Measurements from ENCODE around the gene AATK.
A peak's percentile ranks its signal among the peaks of the same experiment; 100 is the strongest.

The AATK gene

GRCh38 chr17:81176666-81177065 is 10.6 kb upstream of the AATK start:
- ATAC-seq = 0 out of 3 replicates have a peak, but pooled peaks have one; percentile 14
- TF ChIP-seq BACH2 (CRISPR knock-in tag; IDR thresholded peaks at IDR 0.05; ENCODE audit: borderline replicate concordance) (no peak), ZNF70 (CRISPR knock-in tag; IDR thresholded peaks at IDR 0.05) (no peak), ZNF8 (CRISPR knock-in tag; IDR thresholded peaks at IDR 0.05) (no peak), ISL1 (CRISPR knock-in tag; IDR thresholded peaks at IDR 0.05) (no peak), ZFP3 (CRISPR knock-in tag; IDR thresholded peaks at IDR 0.05) (no peak), ESRRG (CRISPR knock-in tag; IDR thresholded peaks at IDR 0.05) (no peak), TOX (CRISPR knock-in tag; IDR thresholded peaks at IDR 0.05; ENCODE audit: borderline replicate concordance) (no peak), ZNF565 (CRISPR knock-in tag; conservative IDR thresholded peaks at IDR 0.05; ENCODE audit: low read depth) (no peak), ZFP30 (CRISPR knock-in tag; IDR thresholded peaks at IDR 0.05) (no peak), RARB (CRISPR knock-in tag; IDR thresholded peaks at IDR 0.05) (no peak)
- TF ChIP-seq, protein P1, sequence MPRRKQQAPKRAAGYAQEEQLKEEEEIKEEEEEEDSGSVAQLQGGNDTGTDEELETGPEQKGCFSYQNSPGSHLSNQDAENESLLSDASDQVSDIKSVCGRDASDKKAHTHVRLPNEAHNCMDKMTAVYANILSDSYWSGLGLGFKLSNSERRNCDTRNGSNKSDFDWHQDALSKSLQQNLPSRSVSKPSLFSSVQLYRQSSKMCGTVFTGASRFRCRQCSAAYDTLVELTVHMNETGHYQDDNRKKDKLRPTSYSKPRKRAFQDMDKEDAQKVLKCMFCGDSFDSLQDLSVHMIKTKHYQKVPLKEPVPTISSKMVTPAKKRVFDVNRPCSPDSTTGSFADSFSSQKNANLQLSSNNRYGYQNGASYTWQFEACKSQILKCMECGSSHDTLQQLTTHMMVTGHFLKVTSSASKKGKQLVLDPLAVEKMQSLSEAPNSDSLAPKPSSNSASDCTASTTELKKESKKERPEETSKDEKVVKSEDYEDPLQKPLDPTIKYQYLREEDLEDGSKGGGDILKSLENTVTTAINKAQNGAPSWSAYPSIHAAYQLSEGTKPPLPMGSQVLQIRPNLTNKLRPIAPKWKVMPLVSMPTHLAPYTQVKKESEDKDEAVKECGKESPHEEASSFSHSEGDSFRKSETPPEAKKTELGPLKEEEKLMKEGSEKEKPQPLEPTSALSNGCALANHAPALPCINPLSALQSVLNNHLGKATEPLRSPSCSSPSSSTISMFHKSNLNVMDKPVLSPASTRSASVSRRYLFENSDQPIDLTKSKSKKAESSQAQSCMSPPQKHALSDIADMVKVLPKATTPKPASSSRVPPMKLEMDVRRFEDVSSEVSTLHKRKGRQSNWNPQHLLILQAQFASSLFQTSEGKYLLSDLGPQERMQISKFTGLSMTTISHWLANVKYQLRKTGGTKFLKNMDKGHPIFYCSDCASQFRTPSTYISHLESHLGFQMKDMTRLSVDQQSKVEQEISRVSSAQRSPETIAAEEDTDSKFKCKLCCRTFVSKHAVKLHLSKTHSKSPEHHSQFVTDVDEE (CRISPR knock-in tag; IDR thresholded peaks at IDR 0.05) = no peak
- TF ChIP-seq, protein P2, sequence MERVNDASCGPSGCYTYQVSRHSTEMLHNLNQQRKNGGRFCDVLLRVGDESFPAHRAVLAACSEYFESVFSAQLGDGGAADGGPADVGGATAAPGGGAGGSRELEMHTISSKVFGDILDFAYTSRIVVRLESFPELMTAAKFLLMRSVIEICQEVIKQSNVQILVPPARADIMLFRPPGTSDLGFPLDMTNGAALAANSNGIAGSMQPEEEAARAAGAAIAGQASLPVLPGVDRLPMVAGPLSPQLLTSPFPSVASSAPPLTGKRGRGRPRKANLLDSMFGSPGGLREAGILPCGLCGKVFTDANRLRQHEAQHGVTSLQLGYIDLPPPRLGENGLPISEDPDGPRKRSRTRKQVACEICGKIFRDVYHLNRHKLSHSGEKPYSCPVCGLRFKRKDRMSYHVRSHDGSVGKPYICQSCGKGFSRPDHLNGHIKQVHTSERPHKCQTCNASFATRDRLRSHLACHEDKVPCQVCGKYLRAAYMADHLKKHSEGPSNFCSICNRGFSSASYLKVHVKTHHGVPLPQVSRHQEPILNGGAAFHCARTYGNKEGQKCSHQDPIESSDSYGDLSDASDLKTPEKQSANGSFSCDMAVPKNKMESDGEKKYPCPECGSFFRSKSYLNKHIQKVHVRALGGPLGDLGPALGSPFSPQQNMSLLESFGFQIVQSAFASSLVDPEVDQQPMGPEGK (CRISPR knock-in tag; IDR thresholded peaks at IDR 0.05; ENCODE audit: borderline replicate concordance) = no peak

GRCh38 chr17:81173762-81174155 is 7.7 kb upstream of the AATK start:
- TF ChIP-seq OSR1 (CRISPR knock-in tag; IDR thresholded peaks at IDR 0.05) (no peak), ZC3H10 (CRISPR knock-in tag; IDR thresholded peaks at IDR 0.05) (no peak), CSDC2 (CRISPR knock-in tag; IDR thresholded peaks at IDR 0.05) (no peak), ZNF70 (CRISPR knock-in tag; IDR thresholded peaks at IDR 0.05) (no peak), ZFP3 (CRISPR knock-in tag; IDR thresholded peaks at IDR 0.05) (no peak), CREB5 (CRISPR knock-in tag; IDR thresholded peaks at IDR 0.05; ENCODE audit: low read depth) (no peak), ZNF565 (CRISPR knock-in tag; conservative IDR thresholded peaks at IDR 0.05; ENCODE audit: low read depth) (no peak), SNAI2 (CRISPR knock-in tag; IDR thresholded peaks at IDR 0.05) (no peak), ISL1 (CRISPR knock-in tag; IDR thresholded peaks at IDR 0.05) (no peak), ZNF8 (CRISPR knock-in tag; IDR thresholded peaks at IDR 0.05) (no peak), POU6F1 (CRISPR knock-in tag; IDR thresholded peaks at IDR 0.05; ENCODE audit: borderline replicate concordance, low read depth) (no peak), ESRRG (CRISPR knock-in tag; IDR thresholded peaks at IDR 0.05) (no peak), BACH2 (CRISPR knock-in tag; IDR thresholded peaks at IDR 0.05; ENCODE audit: borderline replicate concordance) (no peak), GLIS3 (CRISPR knock-in tag; IDR thresholded peaks at IDR 0.05) (no peak), RARB (CRISPR knock-in tag; IDR thresholded peaks at IDR 0.05) (no peak), TCF4 (CRISPR knock-in tag; IDR thresholded peaks at IDR 0.05; ENCODE audit: borderline replicate concordance) (no peak), ARNTL (CRISPR knock-in tag; IDR thresholded peaks at IDR 0.05; ENCODE audit: borderline replicate concordance, low read depth) (no peak)
- TF ChIP-seq, protein P1 (CRISPR knock-in tag; IDR thresholded peaks at IDR 0.05) = no peak
- TF ChIP-seq, protein P2 (CRISPR knock-in tag; IDR thresholded peaks at IDR 0.05; ENCODE audit: borderline replicate concordance) = no peak
- ATAC-seq = peak; percentile 55

All from SK-N-SH treated with all-trans-retinoic acid at 6 μM for 48 hours (cell line).